GM12878 (cell line): ENCODE data around the gene ZNF708. TPM values are rescaled to one million over a fixed set of nuclear protein-coding genes. Genes with fewer than 3 reads are reported as not detected.

ENCODE experiments used
- ATAC-seq: fragments of 200-7000 bp; cut with Tn5 transposase; 3 replicates; pipeline ENCODE4 v1.9.1; 2020; ENCODE audit warnings: mild to moderate bottlenecking, moderate library complexity
- Bru-seq: library from RNA; stranded (reverse); fragments of 400-500 nt; gene quantifications from one replicate; lab custom pipeline; 2021; lab: Mats Ljungman, UMichigan
- BruChase-seq, 2 experiments: library from RNA; stranded (reverse); fragments of 400-500 nt; gene quantifications; one replicate each; lab custom pipeline; 2021; lab: Mats Ljungman, UMichigan
- BruUV-seq: library from RNA; stranded (reverse); fragments of 400-500 nt; replicated peaks from 2 replicates; lab custom pipeline; 2021; lab: Mats Ljungman, UMichigan
- CTCF ChIA-PET: fragments of 300-600 bp; sonication (Branson Sonifier 250); formaldehyde crosslinking; extraction: SDS; loops from one replicate; lab custom pipeline; 2021; ENCODE audit warnings: inconsistent platforms; lab: Yijun Ruan, JAX
- POLR2A ChIA-PET: fragments of 350-600 bp; formaldehyde crosslinking; extraction: SDS; loops from one replicate; lab custom pipeline; 2021; ENCODE audit warnings: inconsistent platforms; lab: Charles Lee
- RAD21 ChIA-PET: fragments of 300-600 bp; sonication (Branson Sonifier 250); formaldehyde crosslinking; loops from one replicate; lab custom pipeline; 2023; ENCODE audit warnings: antibody characterized with exemption; ENCODE audit not compliant: unreplicated experiment; lab: Charles Lee
- SMC1A ChIA-PET: fragments of 300-600 bp; sonication (Branson Sonifier 250); formaldehyde crosslinking; loops from one replicate; lab custom pipeline; 2023; ENCODE audit not compliant: unreplicated experiment, uncharacterized antibody; lab: Charles Lee
- DNase-seq: peaks from one replicate; pipeline ENCODE4 v3.0.0-alpha.2; 2011; ENCODE audit warnings: low read depth, low spot score
- FAIRE-seq: peaks from 3 replicates; lab custom pipeline; 2011; peaks lifted over from hg19 to GRCh38; lab: Jason Lieb, UNC
- H2AFZ ChIP-seq: 2 replicates; pipeline ENCODE4 v1.6.0; 2011; ENCODE audit warnings: low read depth, low read length, control low read depth; ENCODE audit not compliant: control insufficient read depth
- H3K27ac ChIP-seq: 2 replicates; pipeline ENCODE4 v1.5.1; 2011; ENCODE audit warnings: control low read depth; ENCODE audit not compliant: control insufficient read depth, insufficient read depth
- H3K27me3 ChIP-seq, 2 experiments: replicated peaks in 1 of 2; 2 replicates each; pipeline versions ENCODE4 v1.6.0 to v1.6.1; 2011; ENCODE audit warnings: low read length in 1 of 2; ENCODE audit not compliant: control insufficient read depth in 2 of 2, insufficient read depth in 2 of 2
- H3K36me3 ChIP-seq, 2 experiments: 2 replicates each; pipeline ENCODE4 v1.5.1; 2011; ENCODE audit warnings: low read length in 1 of 2; ENCODE audit not compliant: control insufficient read depth in 2 of 2, insufficient read depth in 2 of 2
- H3K4me1 ChIP-seq: 2 replicates; pipeline ENCODE4 v1.6.1; 2011; ENCODE audit warnings: mild to moderate bottlenecking, low read length, moderate library complexity, mixed read lengths; ENCODE audit not compliant: control insufficient read depth, insufficient read depth
- H3K4me2 ChIP-seq: 2 replicates; pipeline ENCODE4 v1.6.0; 2011; ENCODE audit warnings: control low read depth; ENCODE audit not compliant: control insufficient read depth, insufficient read depth
- H3K4me3 ChIP-seq: fragments of 200-600 bp; sonication (generic); 2 replicates; pipeline ENCODE4 v1.5.1; 2016
- H3K79me2 ChIP-seq: 2 replicates; pipeline ENCODE4 v1.6.0; 2011; ENCODE audit warnings: low read length; ENCODE audit not compliant: control insufficient read depth, insufficient read depth
- H3K9ac ChIP-seq: 2 replicates; pipeline ENCODE4 v1.8.0; 2011; ENCODE audit warnings: low read length, control low read depth, mixed read lengths; ENCODE audit not compliant: control insufficient read depth, insufficient read depth
- H3K9me3 ChIP-seq: replicated peaks from 3 replicates; pipeline ENCODE4 v1.5.1; 2011; ENCODE audit warnings: mild to moderate bottlenecking, low read length; ENCODE audit not compliant: control insufficient read depth, insufficient read depth
- H4K20me1 ChIP-seq: 2 replicates; pipeline ENCODE4 v1.6.0; 2011; ENCODE audit not compliant: control insufficient read depth, insufficient read depth
- BACH1 ChIP-seq: fragments of 450-650 bp; IDR thresholded peaks from 2 replicates; pipeline ENCODE4 v1.6.1; 2017; ENCODE audit warnings: mild to moderate bottlenecking, borderline replicate concordance
- JUND ChIP-seq: IDR thresholded peaks from 2 replicates; pipeline ENCODE4 v1.6.1; 2012; ENCODE audit warnings: low read depth, mild to moderate bottlenecking, low read length, improper control_type of control experiment, moderate library complexity
- KLF5 ChIP-seq: fragments of 450-650 bp; IDR thresholded peaks from 2 replicates; pipeline ENCODE4 v1.6.1; 2014; ENCODE audit warnings: mild to moderate bottlenecking; ENCODE audit not compliant: partially characterized antibody
- NBN ChIP-seq: fragments of 450-650 bp; IDR thresholded peaks from 2 replicates; pipeline ENCODE4 v1.6.1; 2016
- SUPT20H ChIP-seq: IDR thresholded peaks from 2 replicates; pipeline ENCODE4 v1.6.1; 2011; ENCODE audit warnings: low read depth, mild to moderate bottlenecking, low read length, moderate library complexity, borderline replicate concordance; ENCODE audit not compliant: control insufficient read depth
- WGBS: methylation state at CpG from one replicate; pipeline ENCODE4 v1.1.6; 2016; ENCODE audit warnings: low lambda C conversion rate; ENCODE audit not compliant: insufficient replicate concordance, insufficient coverage; ENCODE audit errors: missing lambda C conversion rate; 5-methylcytosine and 5-hydroxymethylcytosine counted together
- in situ Hi-C: fragments of 300-500 bp; cut with MboI; formaldehyde crosslinking; loops from 9 replicates; pipeline ENCODE4 v1.14.3; 2018; ENCODE audit warnings: mixed read lengths
- intact Hi-C: fragments of 100-400 bp; cut with micrococcal nuclease; formaldehyde crosslinking; loops from one replicate; pipeline ENCODE4 v1.14.2; 2022; ENCODE audit not compliant: unreplicated experiment
- long read RNA-seq, 2 experiments: library from polyadenylated mRNA; unstranded; transcript quantifications; one replicate each; pipeline ENCODE4 v2.0.0, GENCODE V29; 2019 to 2020
- polyA minus RNA-seq, 3 experiments: library from RNA; depleted of rRNA, polyadenylated mRNA; stranded (reverse); fragments of >200 nt; gene quantifications; 2 replicates each; pipeline ENCODE4 v1.2.3, GENCODE V29; 2011
- polyA plus RNA-seq, 11 experiments: library from polyadenylated mRNA; depleted of rRNA in 4 of 11; unstranded in 6 of 11; stranded (reverse) in 5 of 11; fragments of >200 nt; fragmentation: Nextera tagmentation in 4 of 11; fragmentation: Illumina TruSeq in 1 of 11; extraction: Ambion mirVana in 4 of 11; extraction: Trizol in 1 of 11; gene quantifications; 1 replicate in 1 of 11; 2 replicates in 10 of 11; pipeline versions ENCODE4 v1.2.1 to v1.2.3, GENCODE V29; 2011 to 2016; ENCODE audit warnings: inconsistent platforms in 2 of 11, missing spikeins in 2 of 11, low read depth in 1 of 11
- total RNA-seq, 4 experiments: library from RNA; depleted of rRNA in 3 of 4; stranded (reverse); fragments of >200 nt in 3 of 4; fragmentation: Illumina TruSeq in 1 of 4; extraction: Trizol in 1 of 4; gene quantifications; 2 replicates each; pipeline versions ENCODE4 v1.2.1 to v1.2.3, GENCODE V29; 2013 to 2021
- TF ChIP-seq, protein P1 (sequence below): fragments of 450-650 bp; formaldehyde crosslinking; IDR thresholded peaks from 2 replicates; pipeline ENCODE4 v1.5.0; 2022; ENCODE audit warnings: mild to moderate bottlenecking, missing genetic modification characterization
- TF ChIP-seq, protein P2 (sequence below): fragments of 450-650 bp; IDR thresholded peaks from 2 replicates; pipeline ENCODE4 v1.6.1; 2017; ENCODE audit warnings: low read depth, mild to moderate bottlenecking, moderate library complexity
- TF ChIP-seq, protein P3 (sequence below): fragments of 450-650 bp; IDR thresholded peaks from 2 replicates; pipeline ENCODE4 v1.6.1; 2018; ENCODE audit warnings: mild to moderate bottlenecking, low read depth, moderate library complexity; ENCODE audit not compliant: partially characterized antibody

Gene ZNF708
- total RNA-seq (2013; cell fraction: nucleolus; rRNA removed), result 40.5 and 44.6 TPM in 2 replicates
- total RNA-seq (2014; rRNA removed), result 9.6 and 11.9 TPM in 2 replicates
- 15.9 and 18.1 TPM in 2 replicates for total RNA-seq (2014; rRNA removed; fragmentation: Illumina TruSeq; extraction: Trizol)
- total RNA-seq (2021), result 8.6 and 9.9 TPM in 2 replicates
- polyA plus RNA-seq (2011; ENCODE audit: low read depth), result 4.5 TPM
- 10.6 and 19.9 TPM in 2 replicates for polyA plus RNA-seq (2011; rRNA removed)
- 3.3 and 3.4 TPM in 2 replicates for polyA plus RNA-seq (2011; cell fraction: cytosol; rRNA removed)
- 11.6 and 12.2 TPM in 2 replicates for polyA plus RNA-seq (2011; cell fraction: nucleus; rRNA removed)
- 4.7 and 4.8 TPM in 2 replicates for polyA plus RNA-seq (2012)
- 11.7 and 14.9 TPM in 2 replicates for polyA plus RNA-seq (2014; fragmentation: Illumina TruSeq; extraction: Trizol)
- 1 to 10 TPM; 2.7 to 2.9 TPM for polyA plus RNA-seq (2014; fragmentation: Nextera tagmentation; extraction: Ambion mirVana)
- 7.0 and 7.1 TPM in 2 replicates for polyA plus RNA-seq (2014; rRNA removed)
- polyA plus RNA-seq (2016; fragmentation: Nextera tagmentation; extraction: Ambion mirVana), result 1 to 10 TPM; 4.6 to 7.0 TPM
- polyA minus RNA-seq (2011; rRNA and poly(A)+ RNA removed), result 10.6 and 11.3 TPM in 2 replicates
- polyA minus RNA-seq (2011; cell fraction: cytosol; rRNA and poly(A)+ RNA removed), result 2.7 and 5.4 TPM in 2 replicates
- 10.3 and 10.8 TPM in 2 replicates for polyA minus RNA-seq (2011; cell fraction: nucleus; rRNA and poly(A)+ RNA removed)
- Bru-seq, nascent RNA, result percentile 89 among the genes with signal in this experiment
- BruChase-seq, experiment 1, labeled RNA remaining after a 6-hour chase, result percentile 81 among the genes with signal in this experiment
- percentile 80 among the genes with signal in this experiment for BruChase-seq, experiment 2, labeled RNA remaining after a 2-hour chase
- long read RNA-seq, experiment 1, partial matches to known transcripts, result 0 of 1 reads
- long read RNA-seq, experiment 1, other reads (novel, unspliced or antisense), result 1 of 1 reads
- long read RNA-seq, experiment 2, full-length matches to known transcripts, result 36 of 68 reads
- long read RNA-seq, experiment 2, partial matches to known transcripts, result 1 of 68 reads
- long read RNA-seq, experiment 2, other reads (novel, unspliced or antisense), result 31 of 68 reads

DNA sequence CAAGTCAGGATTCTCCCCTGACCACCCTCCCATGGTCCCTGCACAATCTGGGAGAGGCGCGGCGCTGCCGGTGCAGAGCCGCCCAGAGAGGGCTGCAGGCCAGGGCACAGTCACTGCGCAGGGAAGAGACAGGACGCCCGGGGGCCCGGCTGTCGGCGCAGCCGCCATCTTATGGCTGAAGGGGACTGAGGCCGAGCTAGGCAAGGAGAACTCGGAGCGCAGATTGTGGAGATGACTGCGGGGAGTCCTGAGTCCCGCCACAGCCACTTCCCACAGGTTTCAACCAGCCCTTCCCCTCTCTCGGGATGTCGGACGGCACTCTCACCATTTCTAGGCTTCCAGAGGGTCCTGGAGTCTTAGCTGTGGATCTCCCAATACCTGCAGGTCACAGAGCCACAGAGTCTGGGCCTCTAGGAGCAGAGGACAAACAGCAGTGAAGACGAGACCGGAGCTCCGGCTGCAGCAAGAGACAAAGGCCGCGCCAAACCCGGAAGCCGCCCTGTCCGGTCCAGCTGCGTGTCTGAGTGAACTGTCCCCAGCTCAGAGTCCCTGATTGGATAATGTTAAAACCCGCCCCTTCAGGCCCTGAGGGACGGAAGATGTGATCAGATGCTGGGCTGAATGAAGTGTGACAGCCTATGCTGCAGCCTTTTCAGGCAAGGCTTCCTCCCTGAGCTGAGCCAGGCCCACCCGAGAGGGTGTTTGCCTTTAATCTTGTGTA is at the start of gene ZNF708:
Gene ZNF708 (minus strand): TSS at position 526 of the 721 bp plus-strand sequence. CDS start 198 bp downstream, at position 328.
- ATAC-seq (peak; percentile 100), FAIRE-seq (peak; percentile 97), DNase-seq (peak; percentile 82)
- ChIA-PET RAD21 (interaction anchor here (0.8 to 1.7 kb wide), 4 partner anchors 68 to 553 kb away, joined by 4 to 7 read pairs (median 6); partner anchors contain the start of genes ZNF100, ZNF493 and ZNF66), POLR2A (interaction anchor here (0.7 to 2.2 kb wide), 4 partner anchors 18 to 290 kb away, joined by 3 to 10 read pairs (median 6); partner anchors contain the start of genes ZNF493 and ZNF738), CTCF (interaction anchor here (0.6 to 2.2 kb wide), 3 partner anchors 30 to 375 kb away, joined by 3 to 5 read pairs (median 3); partner anchors contain the start of gene ZNF738), SMC1A (interaction anchor here (0.8 to 1.7 kb wide), 6 partner anchors 11 to 308 kb away, joined by 3 to 6 read pairs (median 3); partner anchors contain the start of genes ZNF429, ZNF430 and ZNF431)
- Histone ChIP-seq H3K4me2 (peak within 1 kb of the TSS; percentile 56), H3K79me2 (peaks cover 19% of the 10 kb centered on the region), H3K27ac (peak within 1 kb of the TSS; percentile 96), H3K4me1 (no peaks in the 10 kb centered on the region), H2AFZ (peak within 1 kb of the TSS; percentile 90), H3K36me3 (peaks cover 0 to 3% of the 10 kb centered on the region in 2 experiments; a peak in 1 of 4 replicates), H3K9me3 (peaks cover 10% of the 10 kb centered on the region), H3K4me3 (peak within 1 kb of the TSS; percentile 90), H4K20me1 (no peaks in the 10 kb centered on the region), H3K9ac (peak within 1 kb of the TSS; percentile 96), H3K27me3 (no peaks in the 10 kb centered on the region)
- intact Hi-C loops (loop anchor here (5.0 kb wide), 1 partner anchor 307 kb away; the partner anchor contains the start of gene ZNF430), in situ Hi-C loops (loop anchor here (10.0 kb wide), 1 partner anchor 304 kb away; the partner anchor contains the start of gene ZNF430)
- WGBS, result 1% methylated on average over 32 of the region's 32 CpGs
- BruUV-seq, result no TSS peak
- TF ChIP-seq, protein P1, sequence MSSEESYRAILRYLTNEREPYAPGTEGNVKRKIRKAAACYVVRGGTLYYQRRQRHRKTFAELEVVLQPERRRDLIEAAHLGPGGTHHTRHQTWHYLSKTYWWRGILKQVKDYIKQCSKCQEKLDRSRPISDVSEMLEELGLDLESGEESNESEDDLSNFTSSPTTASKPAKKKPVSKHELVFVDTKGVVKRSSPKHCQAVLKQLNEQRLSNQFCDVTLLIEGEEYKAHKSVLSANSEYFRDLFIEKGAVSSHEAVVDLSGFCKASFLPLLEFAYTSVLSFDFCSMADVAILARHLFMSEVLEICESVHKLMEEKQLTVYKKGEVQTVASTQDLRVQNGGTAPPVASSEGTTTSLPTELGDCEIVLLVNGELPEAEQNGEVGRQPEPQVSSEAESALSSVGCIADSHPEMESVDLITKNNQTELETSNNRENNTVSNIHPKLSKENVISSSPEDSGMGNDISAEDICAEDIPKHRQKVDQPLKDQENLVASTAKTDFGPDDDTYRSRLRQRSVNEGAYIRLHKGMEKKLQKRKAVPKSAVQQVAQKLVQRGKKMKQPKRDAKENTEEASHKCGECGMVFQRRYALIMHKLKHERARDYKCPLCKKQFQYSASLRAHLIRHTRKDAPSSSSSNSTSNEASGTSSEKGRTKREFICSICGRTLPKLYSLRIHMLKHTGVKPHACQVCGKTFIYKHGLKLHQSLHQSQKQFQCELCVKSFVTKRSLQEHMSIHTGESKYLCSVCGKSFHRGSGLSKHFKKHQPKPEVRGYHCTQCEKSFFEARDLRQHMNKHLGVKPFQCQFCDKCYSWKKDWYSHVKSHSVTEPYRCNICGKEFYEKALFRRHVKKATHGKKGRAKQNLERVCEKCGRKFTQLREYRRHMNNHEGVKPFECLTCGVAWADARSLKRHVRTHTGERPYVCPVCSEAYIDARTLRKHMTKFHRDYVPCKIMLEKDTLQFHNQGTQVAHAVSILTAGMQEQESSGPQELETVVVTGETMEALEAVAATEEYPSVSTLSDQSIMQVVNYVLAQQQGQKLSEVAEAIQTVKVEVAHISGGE (CRISPR knock-in tag), result no peak
- TF ChIP-seq, protein P2, sequence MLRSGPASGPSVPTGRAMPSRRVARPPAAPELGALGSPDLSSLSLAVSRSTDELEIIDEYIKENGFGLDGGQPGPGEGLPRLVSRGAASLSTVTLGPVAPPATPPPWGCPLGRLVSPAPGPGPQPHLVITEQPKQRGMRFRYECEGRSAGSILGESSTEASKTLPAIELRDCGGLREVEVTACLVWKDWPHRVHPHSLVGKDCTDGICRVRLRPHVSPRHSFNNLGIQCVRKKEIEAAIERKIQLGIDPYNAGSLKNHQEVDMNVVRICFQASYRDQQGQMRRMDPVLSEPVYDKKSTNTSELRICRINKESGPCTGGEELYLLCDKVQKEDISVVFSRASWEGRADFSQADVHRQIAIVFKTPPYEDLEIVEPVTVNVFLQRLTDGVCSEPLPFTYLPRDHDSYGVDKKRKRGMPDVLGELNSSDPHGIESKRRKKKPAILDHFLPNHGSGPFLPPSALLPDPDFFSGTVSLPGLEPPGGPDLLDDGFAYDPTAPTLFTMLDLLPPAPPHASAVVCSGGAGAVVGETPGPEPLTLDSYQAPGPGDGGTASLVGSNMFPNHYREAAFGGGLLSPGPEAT, result peak; percentile 67; the same call in 1 of the 2 replicates
- TF ChIP-seq BACH1 (no peak), SUPT20H (no peak), KLF5 (peak; percentile 31), JUND (no peak), NBN (0 out of 2 replicates have a peak, but pooled peaks have one; percentile 42)
- TF ChIP-seq, protein P3, sequence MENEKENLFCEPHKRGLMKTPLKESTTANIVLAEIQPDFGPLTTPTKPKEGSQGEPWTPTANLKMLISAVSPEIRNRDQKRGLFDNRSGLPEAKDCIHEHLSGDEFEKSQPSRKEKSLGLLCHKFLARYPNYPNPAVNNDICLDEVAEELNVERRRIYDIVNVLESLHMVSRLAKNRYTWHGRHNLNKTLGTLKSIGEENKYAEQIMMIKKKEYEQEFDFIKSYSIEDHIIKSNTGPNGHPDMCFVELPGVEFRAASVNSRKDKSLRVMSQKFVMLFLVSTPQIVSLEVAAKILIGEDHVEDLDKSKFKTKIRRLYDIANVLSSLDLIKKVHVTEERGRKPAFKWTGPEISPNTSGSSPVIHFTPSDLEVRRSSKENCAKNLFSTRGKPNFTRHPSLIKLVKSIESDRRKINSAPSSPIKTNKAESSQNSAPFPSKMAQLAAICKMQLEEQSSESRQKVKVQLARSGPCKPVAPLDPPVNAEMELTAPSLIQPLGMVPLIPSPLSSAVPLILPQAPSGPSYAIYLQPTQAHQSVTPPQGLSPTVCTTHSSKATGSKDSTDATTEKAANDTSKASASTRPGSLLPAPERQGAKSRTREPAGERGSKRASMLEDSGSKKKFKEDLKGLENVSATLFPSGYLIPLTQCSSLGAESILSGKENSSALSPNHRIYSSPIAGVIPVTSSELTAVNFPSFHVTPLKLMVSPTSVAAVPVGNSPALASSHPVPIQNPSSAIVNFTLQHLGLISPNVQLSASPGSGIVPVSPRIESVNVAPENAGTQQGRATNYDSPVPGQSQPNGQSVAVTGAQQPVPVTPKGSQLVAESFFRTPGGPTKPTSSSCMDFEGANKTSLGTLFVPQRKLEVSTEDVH, result no peak
